GM21786 (cell line): ENCODE data around the gene FKRP.

ENCODE experiments used
- ATAC-seq: cut with Tn5 transposase; IDR thresholded peaks from one replicate; pipeline ENCODE4 v1.9.1; 2021; ENCODE audit not compliant: unreplicated experiment

Gene FKRP

GRCh38 chr19:46731007-46731501 lies 14.8 kb upstream of the FKRP start:
- ATAC-seq: no peak

GRCh38 chr19:46731584-46731983 lies 14.3 kb upstream of the FKRP start:
- ATAC-seq: no peak

GRCh38 chr19:46732172-46732938 lies 13.5 kb upstream of the FKRP start:
- ATAC-seq: no peak

- no peak for ATAC-seq
These were observed 12.7 kb upstream of the FKRP start for GRCh38 chr19:46732966-46733689.

GRCh38 chr19:46733690-46734292 lies 12.1 kb upstream of the FKRP start:
- ATAC-seq: no peak

GRCh38 chr19:46736531-46737297 lies 9.1 kb upstream of the FKRP start:
- no peak for ATAC-seq

- ATAC-seq: no peak
These were observed 8.6 kb upstream of the FKRP start for GRCh38 chr19:46737298-46737654.

GRCh38 chr19:46737761-46738171 lies 8.1 kb upstream of the FKRP start:
- no peak for ATAC-seq

GRCh38 chr19:46739290-46739771 lies 6.5 kb upstream of the FKRP start:
- ATAC-seq: no peak

- no peak for ATAC-seq
These were observed 4.4 kb upstream of the FKRP start for GRCh38 chr19:46741447-46741846.

GRCh38 chr19:46742926-46743480 lies 2.9 kb upstream of the FKRP start:
- no peak for ATAC-seq

GRCh38 chr19:46744005-46744691 lies 1.7 kb upstream of the FKRP start:
- no peak for ATAC-seq

- ATAC-seq: no peak
These were observed 827 bp upstream of the FKRP start for GRCh38 chr19:46745030-46745429.

- ATAC-seq: no peak
These were observed 612 bp downstream of the FKRP start, which contains the start of gene STRN4 for GRCh38 chr19:46746281-46747057. Gene STRN4, minus strand, starts transcription at chr19:46746450. Its CDS starts 20 bp downstream, at chr19:46746430.

- ATAC-seq: no peak
These were observed 2.7 kb downstream of the FKRP start for GRCh38 chr19:46748325-46749109.

GRCh38 chr19:46753420-46754155 lies 7.7 kb downstream of the FKRP start:
- no peak for ATAC-seq

- ATAC-seq: no peak
These were observed 9.4 kb downstream of the FKRP start for GRCh38 chr19:46755077-46755852.
